ENCODE data around the gene GPR55.
"Not testable (repeated sequence)": the region's sequence is repeated elsewhere in the genome, so short reads cannot be mapped to it uniquely, and the experiment has no call there.

Gene GPR55

DNA sequence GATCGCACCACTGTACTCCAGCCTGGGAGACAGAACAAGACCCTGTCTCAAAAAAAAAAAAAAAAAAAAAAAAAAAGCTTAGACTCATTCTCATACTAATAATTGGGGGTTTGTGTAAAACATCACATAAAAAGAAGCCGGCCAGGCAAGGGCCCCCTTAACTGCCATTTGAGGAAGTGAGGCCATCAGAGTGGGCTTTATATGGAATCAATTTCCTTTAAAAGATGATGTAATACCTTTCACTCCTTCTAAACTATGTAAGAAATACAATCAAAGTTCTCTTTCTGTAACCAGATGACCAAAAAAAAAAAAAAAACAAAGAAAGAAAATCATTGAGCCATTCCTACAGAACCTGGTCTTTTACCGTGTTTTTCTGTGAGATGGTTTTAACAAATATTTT lies 13.1 kb upstream of the GPR55 start:
- intact Hi-C loops (cut with DNase I), result no loop called here
- DNase-seq, result no peak

DNA sequence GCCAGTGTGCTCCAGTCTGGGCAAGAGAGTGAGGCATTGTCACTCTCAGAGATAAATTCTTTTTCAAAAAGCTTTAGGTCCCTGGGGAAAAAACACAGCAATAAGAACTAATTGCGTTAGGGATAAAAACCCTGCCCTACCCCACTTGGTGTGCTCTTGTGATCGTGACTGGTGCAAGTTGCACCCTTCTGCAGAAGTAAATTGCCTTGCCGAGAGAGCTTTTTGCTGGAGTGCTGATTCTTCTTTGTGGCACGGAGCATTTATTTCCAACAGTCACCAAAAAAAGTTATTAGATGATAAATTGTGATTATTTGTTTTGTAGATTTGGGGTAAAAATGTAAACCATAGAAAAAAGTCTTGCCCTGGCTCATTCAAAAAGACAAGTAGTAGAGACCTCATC lies 12.3 kb upstream of the GPR55 start:
- intact Hi-C loops (cut with DNase I), result no loop called here
- no peak for DNase-seq

GRCh38 chr2:230936243-230936642 lies 11.2 kb upstream of the GPR55 start:
- intact Hi-C loops (cut with DNase I); DNase-seq: not testable (repeated sequence)

DNA sequence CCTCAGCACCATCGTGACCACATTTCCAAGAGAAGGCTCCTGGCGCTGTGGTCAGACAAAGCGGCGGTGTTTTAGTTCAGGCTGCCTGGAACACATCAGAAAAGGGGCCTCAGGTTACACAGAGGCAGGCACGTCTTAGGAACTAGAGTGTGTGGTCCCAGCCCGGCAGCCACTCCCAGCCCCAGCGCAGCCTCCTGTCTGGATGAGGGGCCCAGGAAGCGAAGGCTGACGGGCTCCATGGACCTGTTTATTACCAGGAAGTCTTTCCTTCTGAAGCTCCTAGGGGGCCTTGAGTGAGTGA lies 10.0 kb upstream of the GPR55 start:
- no peak for DNase-seq
- intact Hi-C loops (cut with DNase I), result no loop called here

GRCh38 chr2:230934231-230935129 lies 9.4 kb upstream of the GPR55 start:
- peak in 1 of 10 donors; percentile 41 for DNase-seq
- intact Hi-C loops (cut with DNase I), result no loop called here

GRCh38 chr2:230933521-230934180 lies 8.6 kb upstream of the GPR55 start:
- intact Hi-C loops (cut with DNase I), result no loop called here
- peak in 1 of 10 donors; percentile 38 for DNase-seq

GRCh38 chr2:230932556-230933511 lies 7.8 kb upstream of the GPR55 start:
- intact Hi-C loops (cut with DNase I), result no loop called here
- peak in 7 of 10 donors; percentile 46 to 95 (median 74) for DNase-seq

DNA sequence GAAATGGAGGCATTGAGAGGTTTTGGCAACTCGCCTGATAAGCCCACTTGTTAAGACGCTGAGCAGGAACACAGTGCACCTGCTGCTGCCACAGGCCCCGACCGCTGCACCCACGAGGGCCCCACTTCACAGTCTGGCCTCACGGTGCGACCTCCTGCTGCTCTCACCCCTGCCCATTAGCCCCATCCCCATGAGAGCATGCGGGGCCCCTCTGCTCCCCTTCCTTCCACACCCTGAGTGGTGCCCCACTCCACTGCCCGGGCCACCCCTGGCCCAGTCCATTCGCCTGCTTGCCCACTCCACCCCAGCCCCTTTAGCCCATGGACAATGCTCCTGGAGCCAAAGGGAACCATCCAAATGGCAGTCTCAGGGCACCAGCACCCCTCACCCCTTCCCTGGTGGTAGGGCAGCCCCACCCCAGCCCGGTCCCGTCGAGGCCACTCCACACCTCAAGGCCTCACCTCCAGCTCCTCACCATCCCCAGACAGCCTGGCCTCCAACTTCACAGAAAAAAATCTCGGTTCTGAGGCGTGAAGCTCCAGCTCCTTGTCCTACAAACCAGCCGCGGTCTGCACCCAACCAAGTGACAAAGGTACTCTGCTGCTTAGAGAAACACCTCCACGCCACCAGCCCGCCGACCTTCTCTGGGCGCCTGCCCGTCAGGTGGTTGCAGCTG lies 6.7 kb upstream of the GPR55 start:
- DNase-seq, result peak in 4 of 10 donors; percentile 10 to 82 (median 76)
- intact Hi-C loops (cut with DNase I), result no loop called here

GRCh38 chr2:230930928-230931555 lies 6.0 kb upstream of the GPR55 start:
- no peak for DNase-seq
- intact Hi-C loops (cut with DNase I), result no loop called here

DNA sequence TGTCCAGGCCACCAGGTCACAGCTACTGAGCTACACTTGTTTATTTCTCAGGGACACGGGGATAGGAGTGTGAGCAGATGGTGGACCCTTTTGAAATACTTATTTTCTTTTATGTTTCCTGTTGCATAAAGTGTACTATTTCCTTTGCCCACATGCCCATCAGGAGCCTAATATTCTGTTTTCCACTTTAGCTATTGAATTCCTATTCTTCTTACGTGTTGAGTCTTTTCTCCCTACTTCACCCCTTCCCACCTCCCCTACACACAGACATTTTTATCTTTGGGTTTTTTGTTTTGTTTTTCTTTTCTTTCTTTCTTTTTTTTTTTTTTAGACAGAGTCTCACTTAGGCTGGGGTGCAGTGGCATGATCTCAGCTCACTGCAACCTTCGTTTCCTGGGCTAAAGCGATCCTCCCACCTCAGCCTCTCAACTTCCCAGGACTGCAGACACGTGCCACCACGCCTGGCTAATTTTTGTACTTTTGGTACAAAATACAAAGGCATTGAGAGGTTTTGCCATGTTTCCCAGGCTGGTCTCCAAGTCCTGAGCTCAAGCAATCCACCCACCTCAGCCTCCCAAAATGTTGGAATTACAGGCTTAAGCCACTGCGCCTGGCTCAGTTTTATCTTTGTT lies 5.2 kb upstream of the GPR55 start:
- intact Hi-C loops (cut with DNase I), result no loop called here
- DNase-seq, result peak in 5 of 10 donors; percentile 11 to 70 (median 44)

DNA sequence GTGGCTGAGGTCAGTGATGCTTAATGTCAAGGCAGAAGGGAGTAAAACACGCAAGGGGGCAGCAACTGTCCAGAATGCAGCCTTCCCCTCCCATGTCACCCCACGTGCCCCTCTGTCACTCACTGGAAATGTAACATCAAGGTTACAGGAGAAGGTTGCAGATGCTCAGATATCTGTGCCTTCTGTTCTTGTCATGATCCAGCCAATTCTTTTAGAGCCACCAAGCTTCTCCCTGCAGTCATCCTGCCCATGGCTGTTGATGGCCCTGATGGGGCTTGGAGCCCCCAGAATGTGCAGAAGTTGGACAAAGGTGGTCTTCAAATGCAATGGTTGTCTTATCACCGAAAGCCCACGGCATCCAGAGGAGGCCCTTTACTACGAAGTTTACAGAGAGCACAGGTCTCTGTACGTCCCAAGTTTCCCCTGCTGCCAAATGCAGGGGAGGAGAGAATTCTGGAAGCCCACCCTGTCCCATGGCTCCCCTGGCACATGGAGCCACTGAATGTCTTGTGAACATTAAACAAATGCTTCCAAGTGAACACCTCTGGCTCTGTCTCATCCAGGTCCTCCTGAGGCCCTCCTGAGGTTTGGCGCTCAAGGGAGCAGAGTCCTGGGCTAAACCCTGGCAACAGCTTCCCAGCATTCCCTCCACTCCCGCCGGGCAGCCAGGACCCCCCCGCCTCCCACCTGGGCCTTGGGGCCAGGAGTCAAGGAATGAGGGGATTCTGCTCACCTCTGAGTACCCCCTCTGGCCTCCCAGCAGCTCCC lies 4.5 kb upstream of the GPR55 start:
- intact Hi-C loops (cut with DNase I), result no loop called here
- DNase-seq, result peak in 4 of 10 donors; percentile 8 to 65 (median 42)

DNA sequence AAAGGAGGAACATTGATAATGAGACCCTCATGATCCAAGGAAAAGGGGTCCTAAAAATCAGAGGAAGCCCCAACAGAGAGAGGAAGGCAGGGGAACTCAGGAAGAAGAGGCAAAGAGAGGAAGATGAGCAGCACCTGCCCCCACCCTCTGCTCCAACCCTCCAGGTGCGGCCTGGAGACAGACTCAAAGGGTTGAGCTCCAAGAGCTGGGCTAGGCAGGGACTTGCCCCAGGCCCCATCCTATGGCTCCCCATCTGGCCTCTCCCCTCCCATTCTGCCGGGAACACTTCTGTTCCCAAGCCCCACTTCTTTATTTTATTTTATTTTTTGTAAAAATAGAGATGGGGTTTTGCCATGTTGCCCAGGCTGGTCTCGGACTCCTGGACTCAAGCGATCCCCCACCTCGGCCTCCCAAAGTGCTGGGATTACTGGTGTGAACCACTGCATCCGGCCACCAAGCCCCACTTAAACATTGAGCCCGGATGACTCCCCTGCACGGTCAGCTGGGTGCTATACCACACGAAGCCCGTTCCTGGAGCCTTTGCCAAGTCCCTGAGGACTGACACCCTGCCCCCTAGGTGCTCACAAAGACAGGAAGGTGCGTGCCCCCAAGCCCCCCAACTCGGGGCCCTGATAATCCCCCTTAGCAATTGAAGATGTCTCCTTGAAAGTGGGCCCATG lies 3.8 kb upstream of the GPR55 start:
- intact Hi-C loops (cut with DNase I), result no loop called here
- DNase-seq, result peak in 4 of 10 donors; percentile 1 to 74 (median 32)

- peak in 5 of 10 donors; percentile 1 to 82 (median 56) for DNase-seq
- intact Hi-C loops (cut with DNase I), result no loop called here
Observed at GRCh38 chr2:230927711-230928341, 2.8 kb upstream of the GPR55 start.

DNA sequence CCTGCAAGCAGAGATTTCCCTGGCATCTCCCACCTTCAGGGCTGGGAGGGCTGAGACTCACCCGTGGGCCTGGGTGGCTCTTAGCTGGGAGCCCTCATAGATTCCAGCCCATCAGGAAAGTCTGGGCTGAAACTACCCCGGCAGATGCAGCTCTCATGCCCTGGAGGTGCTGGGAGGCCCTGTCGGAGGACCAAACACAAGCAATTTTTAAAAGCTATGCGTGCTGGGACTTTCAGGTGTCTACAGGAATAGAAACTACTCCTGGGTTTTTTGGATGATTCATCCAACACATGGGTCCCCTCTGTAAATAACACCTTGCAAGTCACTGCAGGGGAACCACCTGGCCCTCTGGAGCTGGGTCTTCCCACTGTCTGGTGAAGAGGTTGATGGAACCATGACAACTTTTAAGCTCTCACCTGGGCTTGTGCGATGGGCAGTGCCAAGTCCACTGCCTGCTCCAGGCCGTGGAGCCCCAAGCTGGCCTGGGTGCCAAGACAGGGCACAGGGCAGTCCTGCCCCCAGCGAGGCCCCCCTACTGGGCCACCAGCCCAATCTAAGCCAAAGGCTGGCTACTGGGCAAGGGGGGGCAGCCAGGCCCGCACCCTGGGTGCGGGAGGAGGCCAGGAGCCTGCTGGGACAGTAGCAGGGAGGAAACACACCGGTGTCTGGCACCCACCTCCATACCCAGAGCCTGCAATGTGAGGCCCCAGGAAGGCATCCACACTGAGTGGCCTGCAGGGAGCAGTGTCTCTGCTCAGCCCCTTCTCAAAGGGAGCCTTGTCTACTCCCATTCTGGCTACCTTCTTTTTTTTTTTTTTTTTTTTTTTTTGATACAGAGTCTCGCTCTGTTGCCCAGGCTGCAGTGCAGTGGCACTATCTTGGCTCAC lies 1.1 kb upstream of the GPR55 start:
- peak in 5 of 10 donors; percentile 0 to 72 (median 38) for DNase-seq
- intact Hi-C loops (cut with DNase I), result no loop called here

DNA sequence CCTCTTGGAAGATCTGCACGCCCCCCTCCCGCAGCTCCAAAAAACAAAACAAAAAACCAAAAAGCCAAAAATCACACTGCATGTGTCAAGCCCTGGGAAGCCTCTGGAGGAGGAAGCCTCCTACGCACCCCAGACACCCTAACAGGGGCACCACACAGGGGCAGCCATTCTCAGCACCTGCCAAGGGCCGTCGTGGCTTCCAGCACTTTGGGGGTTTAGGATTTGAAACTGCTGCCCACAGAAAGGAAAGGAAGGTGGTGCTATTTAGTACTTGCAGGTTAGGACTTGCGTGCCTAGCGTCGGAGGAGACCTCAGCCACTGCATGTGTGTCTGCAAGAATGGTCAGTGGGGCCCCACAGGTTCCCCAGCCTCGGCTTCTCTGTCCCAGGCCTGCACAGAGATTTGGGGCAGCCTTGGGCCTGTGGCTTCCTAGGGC lies 419 bp upstream of the GPR55 start:
- intact Hi-C loops (cut with DNase I), result no loop called here
- DNase-seq, result peak in 3 of 10 donors; percentile 39 to 66 (median 63)

DNA sequence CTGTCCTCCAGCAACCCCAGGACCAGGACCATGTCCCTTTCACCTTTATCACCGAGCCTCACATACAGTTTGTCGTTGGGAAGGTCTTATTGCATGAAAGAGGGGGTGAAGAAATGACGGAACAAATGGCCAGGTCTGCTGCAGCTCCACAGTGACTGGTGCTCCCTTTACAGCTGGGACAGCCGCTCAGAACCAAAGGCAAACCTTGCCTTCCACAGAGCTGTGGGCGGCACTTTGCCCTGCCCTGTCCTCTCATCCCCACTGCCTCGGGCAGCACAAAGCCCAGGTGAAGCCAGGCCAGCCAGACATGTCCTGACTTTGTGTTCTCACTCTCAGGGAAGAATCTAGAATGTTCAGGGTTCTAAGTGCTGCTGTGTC lies 961 bp downstream of the GPR55 start:
- peak in 1 of 10 donors; percentile 4 for DNase-seq
- intact Hi-C loops (cut with DNase I), result no loop called here
